ENCODE results near the gene CYB5R2. TPM values are rescaled to one million over a fixed set of nuclear protein-coding genes. Genes with fewer than 3 reads are reported as not detected.

CYB5R2 gene
- total RNA-seq, 4 donors from 2014 or later, result 10.5 to 29.2 (median 24.1) TPM

DNA sequence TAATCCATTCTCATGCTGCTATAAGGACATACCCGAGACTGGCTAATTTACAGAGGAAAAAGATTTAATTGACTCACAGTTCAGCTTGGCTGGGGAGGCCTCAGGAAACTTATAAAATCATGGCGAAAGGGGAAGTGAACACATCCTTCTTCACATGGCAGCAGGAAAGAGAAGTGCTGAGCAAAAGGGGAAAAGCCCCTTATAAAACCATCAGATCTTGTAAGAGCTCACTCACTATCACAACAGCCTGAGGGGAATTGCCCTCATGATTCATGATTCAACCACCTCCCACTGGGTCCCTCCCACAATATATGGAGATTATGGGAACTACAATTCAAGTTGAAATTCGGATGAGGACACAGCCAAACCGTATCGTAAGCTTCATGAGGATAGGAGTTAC, 3.8 kb upstream of the CYB5R2 start:
- Histone ChIP-seq H3K36me3 (no peaks in the 10 kb centered on the region), H3K4me1 (peaks cover 4 to 12% of the 10 kb centered on the region in 2 donors), H3K4me3 (no peak overlapping the region), H3K27me3 (no peaks in the 10 kb centered on the region), H3K9me3 (no peaks in the 10 kb centered on the region), H3K27ac (peak overlapping the region; percentile 74 to 91)
- intact Hi-C loops (cut with DNase I; ENCODE audit: low total_unique reads), result no loop called here
- DNase-seq, result no peak
- no peak for TF ChIP-seq CTCF (IDR thresholded peaks at IDR 0.05)

GRCh38 chr11:7675631-7676030, 2.3 kb upstream of the CYB5R2 start:
- no peaks in the 10 kb centered on the region for H3K36me3 ChIP-seq
- H3K27ac ChIP-seq, result peak overlapping the region; percentile 74 to 91
- no peaks in the 10 kb centered on the region for H3K27me3 ChIP-seq
- intact Hi-C loops (cut with DNase I; ENCODE audit: low total_unique reads), result no loop called here
- no peak overlapping the region for H3K4me3 ChIP-seq
- H3K9me3 ChIP-seq, result no peaks in the 10 kb centered on the region
- peaks cover 4 to 12% of the 10 kb centered on the region in 2 donors for H3K4me1 ChIP-seq
- TF ChIP-seq POLR2A (IDR thresholded peaks at IDR 0.05), result no peak
- no peak for TF ChIP-seq CTCF (IDR thresholded peaks at IDR 0.05)
- DNase-seq, result no peak

- H3K27ac ChIP-seq, result peak overlapping the region; percentile 88 to 89
- H3K36me3 ChIP-seq, result no peaks in the 10 kb centered on the region
- DNase-seq, result peak; percentile 62 to 70
- peak overlapping the region; percentile 50 to 62 for H3K4me3 ChIP-seq
- H3K27me3 ChIP-seq, result no peaks in the 10 kb centered on the region
- TF ChIP-seq POLR2A (IDR thresholded peaks at IDR 0.05) (no peak), CTCF (IDR thresholded peaks at IDR 0.05) (no peak)
- no peaks in the 10 kb centered on the region for H3K9me3 ChIP-seq
- intact Hi-C loops (cut with DNase I; ENCODE audit: low total_unique reads), result no loop called here
- H3K4me1 ChIP-seq, result peaks cover 4 to 10% of the 10 kb centered on the region in 2 donors
These were observed 579 bp upstream of the CYB5R2 start for GRCh38 chr11:7673724-7674434.

GRCh38 chr11:7672276-7672959, 882 bp downstream of the CYB5R2 start:
- peak overlapping the region in 1 of 2 donors; percentile 50 for H3K4me3 ChIP-seq
- no peaks in the 10 kb centered on the region for H3K9me3 ChIP-seq
- DNase-seq, result no peak
- no peak for TF ChIP-seq POLR2A (IDR thresholded peaks at IDR 0.05)
- TF ChIP-seq CTCF (IDR thresholded peaks at IDR 0.05), result no peak
- H3K27ac ChIP-seq, result peak overlapping the region; percentile 88 to 89
- intact Hi-C loops (cut with DNase I; ENCODE audit: low total_unique reads), result no loop called here
- H3K4me1 ChIP-seq, result no peaks in the 10 kb centered on the region
- no peaks in the 10 kb centered on the region for H3K36me3 ChIP-seq
- H3K27me3 ChIP-seq, result no peaks in the 10 kb centered on the region
